Nephron progenitor cell (in vitro differentiated cells): ENCODE measurements around the gene LOC101059915.

Source experiments
- DNase-seq: peaks from one replicate; pipeline ENCODE4 v3.0.0; 2021
- H3K27ac Mint-ChIP-seq: 2 replicates; pipeline ENCODE4 v1.8.0; 2021; ENCODE audit warnings: mild to moderate bottlenecking, moderate library complexity, mixed read lengths
- H3K27me3 Mint-ChIP-seq: 2 replicates; pipeline ENCODE4 v1.8.0; 2021; ENCODE audit warnings: mild to moderate bottlenecking, low read depth, mixed read lengths; ENCODE audit not compliant: poor library complexity
- H3K36me3 Mint-ChIP-seq: 2 replicates; pipeline ENCODE4 v1.8.0; 2021; ENCODE audit warnings: low read depth, mixed read lengths
- H3K4me1 Mint-ChIP-seq: 2 replicates; pipeline ENCODE4 v1.8.0; 2021; ENCODE audit warnings: mixed read lengths
- H3K4me3 Mint-ChIP-seq: 2 replicates; pipeline ENCODE4 v1.8.0; 2021; ENCODE audit warnings: mild to moderate bottlenecking, moderate library complexity, mixed read lengths
- H3K9me3 Mint-ChIP-seq: 2 replicates; pipeline ENCODE4 v1.8.0; 2021; ENCODE audit warnings: mild to moderate bottlenecking, moderate library complexity, mixed read lengths
- CTCF ChIP-seq: fragments of 200-600 bp; sonication (generic); IDR thresholded peaks from 2 replicates; pipeline ENCODE4 v1.5.0; 2021; ENCODE audit warnings: antibody characterized with exemption

LOC101059915 gene

GRCh38 chrX:71650333-71650969, 16.9 kb upstream of the LOC101059915 start:
- Mint-ChIP-seq H3K4me1 (no peaks in the 10 kb centered on the region), H3K9me3 (peaks cover 41% of the 10 kb centered on the region), H3K36me3 (no peaks in the 10 kb centered on the region), H3K27me3 (peaks cover 4% of the 10 kb centered on the region), H3K4me3 (no peak overlapping the region), H3K27ac (no peak overlapping the region)
- TF ChIP-seq CTCF: no peak
- DNase-seq: no peak

- H3K27ac Mint-ChIP-seq: no peak overlapping the region
- no peak overlapping the region for H3K4me3 Mint-ChIP-seq
- peak; percentile 51 for TF ChIP-seq CTCF
- no peaks in the 10 kb centered on the region for H3K4me1 Mint-ChIP-seq
- peaks cover 46% of the 10 kb centered on the region for H3K9me3 Mint-ChIP-seq
- peaks cover 8% of the 10 kb centered on the region for H3K27me3 Mint-ChIP-seq
- no peaks in the 10 kb centered on the region for H3K36me3 Mint-ChIP-seq
- peak; percentile 41 for DNase-seq
Observed at GRCh38 chrX:71652405-71652804, 14.9 kb upstream of the LOC101059915 start.

GRCh38 chrX:71653344-71653743, 14.0 kb upstream of the LOC101059915 start:
- H3K27me3 Mint-ChIP-seq: peaks cover 5% of the 10 kb centered on the region
- TF ChIP-seq CTCF: no peak
- H3K4me1 Mint-ChIP-seq: no peaks in the 10 kb centered on the region
- peaks cover 46% of the 10 kb centered on the region for H3K9me3 Mint-ChIP-seq
- no peak overlapping the region for H3K4me3 Mint-ChIP-seq
- no peaks in the 10 kb centered on the region for H3K36me3 Mint-ChIP-seq
- no peak overlapping the region for H3K27ac Mint-ChIP-seq
- DNase-seq: no peak

- no peaks in the 10 kb centered on the region for H3K36me3 Mint-ChIP-seq
Observed at GRCh38 chrX:71657267-71657666, 10.1 kb upstream of the LOC101059915 start.

GRCh38 chrX:71659342-71659741, 8.0 kb upstream of the LOC101059915 start:
- Mint-ChIP-seq H3K4me3 (no peak overlapping the region), H3K27ac (no peak overlapping the region), H3K9me3 (peaks cover 62% of the 10 kb centered on the region), H3K4me1 (no peaks in the 10 kb centered on the region), H3K27me3 (peaks cover 14% of the 10 kb centered on the region), H3K36me3 (no peaks in the 10 kb centered on the region)
- TF ChIP-seq CTCF: no peak
- DNase-seq: no peak

More at GRCh38 chrX:71657267-71657666, 10.1 kb upstream of the LOC101059915 start:
- Mint-ChIP-seq H3K4me3 (no peak overlapping the region), H3K27ac (no peak overlapping the region), H3K27me3 (peaks cover 14% of the 10 kb centered on the region), H3K9me3 (peaks cover 62% of the 10 kb centered on the region), H3K4me1 (no peaks in the 10 kb centered on the region)
- no peak for DNase-seq
- TF ChIP-seq CTCF: no peak

GRCh38 chrX:71659959-71660358, 7.4 kb upstream of the LOC101059915 start:
- Mint-ChIP-seq H3K36me3 (no peaks in the 10 kb centered on the region), H3K4me3 (no peak overlapping the region), H3K9me3 (peaks cover 62% of the 10 kb centered on the region), H3K4me1 (no peaks in the 10 kb centered on the region), H3K27ac (no peak overlapping the region), H3K27me3 (peaks cover 14% of the 10 kb centered on the region)
- no peak for DNase-seq
- TF ChIP-seq CTCF: no peak
